HG03280 (cell line): ENCODE measurements around the gene GMPR.
"Not testable (repeated sequence)": the region's sequence is repeated elsewhere in the genome, so short reads cannot be mapped to it uniquely, and the experiment has no call there.

Source experiments
- ATAC-seq: cut with Tn5 transposase; IDR thresholded peaks from one replicate; pipeline ENCODE4 v1.9.1; 2021; ENCODE audit warnings: mild to moderate bottlenecking, moderate library complexity; ENCODE audit not compliant: unreplicated experiment

Gene GMPR

GRCh38 chr6:16225062-16225731 lies 13.2 kb upstream of the GMPR start:
- not testable (repeated sequence) for ATAC-seq

- ATAC-seq, result not testable (repeated sequence)
Measured at GRCh38 chr6:16226117-16227047, 12.0 kb upstream of the GMPR start.

GRCh38 chr6:16227048-16227562 lies 11.3 kb upstream of the GMPR start:
- ATAC-seq, result no peak

GRCh38 chr6:16227605-16228004 lies 10.8 kb upstream of the GMPR start:
- no peak for ATAC-seq

- ATAC-seq, result no peak
Measured at GRCh38 chr6:16228043-16228442, 10.3 kb upstream of the GMPR start.

GRCh38 chr6:16228709-16229665 lies 9.4 kb upstream of the GMPR start:
- no peak for ATAC-seq

GRCh38 chr6:16229700-16230099 lies 8.7 kb upstream of the GMPR start:
- no peak for ATAC-seq

GRCh38 chr6:16230953-16231352 lies 7.4 kb upstream of the GMPR start:
- no peak for ATAC-seq

GRCh38 chr6:16232086-16232485 lies 6.3 kb upstream of the GMPR start:
- ATAC-seq, result no peak

GRCh38 chr6:16236009-16236501 lies 2.3 kb upstream of the GMPR start:
- no peak for ATAC-seq

GRCh38 chr6:16236631-16237199 lies 1.7 kb upstream of the GMPR start:
- ATAC-seq, result no peak

GRCh38 chr6:16237242-16237641 lies 1.1 kb upstream of the GMPR start:
- ATAC-seq, result no peak

- ATAC-seq, result peak; percentile 18
Measured at GRCh38 chr6:16238963-16239797, 793 bp downstream of the GMPR start.

- no peak for ATAC-seq
Measured at GRCh38 chr6:16239798-16240123, 1.4 kb downstream of the GMPR start.

GRCh38 chr6:16240589-16241320 lies 2.4 kb downstream of the GMPR start:
- ATAC-seq, result no peak

GRCh38 chr6:16241321-16241689 lies 2.9 kb downstream of the GMPR start:
- no peak for ATAC-seq

GRCh38 chr6:16243055-16243454 lies 4.7 kb downstream of the GMPR start:
- no peak for ATAC-seq

- no peak for ATAC-seq
Measured at GRCh38 chr6:16243664-16244063, 5.3 kb downstream of the GMPR start.

- no peak for ATAC-seq
Measured at GRCh38 chr6:16244446-16244845, 6.1 kb downstream of the GMPR start.
